MM.1S (cell line): ENCODE data around the gene SSBP3.

Experiments
- EZH2 ChIP-seq: fragments of 300-600 bp; sonication (generic); optimal IDR thresholded peaks from 2 replicates; pipeline ENCODE3; 2017; ENCODE audit warnings: low read depth, mild to moderate bottlenecking, antibody characterized with exemption, low read length, mixed read lengths
- EZH2phosphoT487 ChIP-seq: fragments of 300-600 bp; sonication (generic); IDR thresholded peaks from 2 replicates; pipeline ENCODE4 v1.6.1; 2018; ENCODE audit warnings: antibody characterized with exemption, low read length
- TF ChIP-seq, protein P1 (sequence below): fragments of 300-600 bp; sonication (generic); IDR thresholded peaks from 2 replicates; pipeline ENCODE4 v1.5.1; 2016; ENCODE audit warnings: antibody characterized with exemption, low read length, mixed read lengths

- TF ChIP-seq, protein P1, sequence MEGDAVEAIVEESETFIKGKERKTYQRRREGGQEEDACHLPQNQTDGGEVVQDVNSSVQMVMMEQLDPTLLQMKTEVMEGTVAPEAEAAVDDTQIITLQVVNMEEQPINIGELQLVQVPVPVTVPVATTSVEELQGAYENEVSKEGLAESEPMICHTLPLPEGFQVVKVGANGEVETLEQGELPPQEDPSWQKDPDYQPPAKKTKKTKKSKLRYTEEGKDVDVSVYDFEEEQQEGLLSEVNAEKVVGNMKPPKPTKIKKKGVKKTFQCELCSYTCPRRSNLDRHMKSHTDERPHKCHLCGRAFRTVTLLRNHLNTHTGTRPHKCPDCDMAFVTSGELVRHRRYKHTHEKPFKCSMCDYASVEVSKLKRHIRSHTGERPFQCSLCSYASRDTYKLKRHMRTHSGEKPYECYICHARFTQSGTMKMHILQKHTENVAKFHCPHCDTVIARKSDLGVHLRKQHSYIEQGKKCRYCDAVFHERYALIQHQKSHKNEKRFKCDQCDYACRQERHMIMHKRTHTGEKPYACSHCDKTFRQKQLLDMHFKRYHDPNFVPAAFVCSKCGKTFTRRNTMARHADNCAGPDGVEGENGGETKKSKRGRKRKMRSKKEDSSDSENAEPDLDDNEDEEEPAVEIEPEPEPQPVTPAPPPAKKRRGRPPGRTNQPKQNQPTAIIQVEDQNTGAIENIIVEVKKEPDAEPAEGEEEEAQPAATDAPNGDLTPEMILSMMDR = no peak
- TF ChIP-seq EZH2phosphoT487 (no peak), EZH2 (no peak)
Measured at GRCh38 chr1:54186056-54186455, 220.1 kb downstream of the SSBP3 start.
